ENCODE data around the gene TAC4. TPM values are rescaled to one million over a fixed set of nuclear protein-coding genes. Genes with fewer than 3 reads are reported as not detected.

The TAC4 gene
- total and polyA plus RNA-seq, 2 donors (not counting 1 experiment from before 2014, with no cell fraction given), result not detected

GRCh38 chr17:49821466-49821865, 26.4 kb downstream of the TAC4 start:
- intact Hi-C loops (cut with micrococcal nuclease), result no loop called here
- Histone ChIP-seq H3K9ac (ENCODE audit: low read length) (no peak overlapping the region), H2AFZ (ENCODE audit: insufficient read depth, low read depth, low read length, poor library complexity, severe bottlenecking) (no peak overlapping the region), H3K27me3 (replicated peaks in 1 of 4; ENCODE audit: control extremely low read depth in 1 of 4, control insufficient read depth in 3 of 4, insufficient read depth in 4 of 4, low read length in 3 of 4) (no peaks in the 10 kb centered on the region), H4K20me1 (ENCODE audit: control insufficient read depth, insufficient read depth, low read length, poor library complexity, severe bottlenecking) (peaks cover 10% of the 10 kb centered on the region), H3K4me1 (ENCODE audit: control insufficient read depth in 2 of 2, insufficient read depth in 2 of 2, low read length in 2 of 2) (no peaks in the 10 kb centered on the region), H3K79me2 (ENCODE audit: control insufficient read depth, insufficient read depth, low read length) (no peaks in the 10 kb centered on the region), H3K36me3 (replicated peaks in 1 of 2; ENCODE audit: control extremely low read depth in 1 of 2, control insufficient read depth in 1 of 2, extremely low read depth in 1 of 2, insufficient read depth in 2 of 2, low read length in 1 of 2) (peaks cover 22 to 88% of the 10 kb centered on the region in 2 experiments), H3K27ac (ENCODE audit: low read length in 2 of 2) (no peak overlapping the region), H3K4me3 (ENCODE audit: control extremely low read depth in 1 of 5, extremely low read depth in 1 of 5, insufficient read depth in 1 of 5, low read depth in 2 of 5, low read length in 4 of 5) (no peak overlapping the region), H3K4me2 (replicated peaks; ENCODE audit: low read depth, low read length, poor library complexity, severe bottlenecking) (no peak overlapping the region), H3K9me3 (ENCODE audit: control extremely low read depth in 1 of 3, control insufficient read depth in 2 of 3, insufficient read depth in 1 of 3, low read length in 2 of 3) (no peaks in the 10 kb centered on the region)
- ATAC-seq (ENCODE audit: low read depth) (no peak), DNase-seq (no peak)
- no peak for TF ChIP-seq EZH2 (IDR thresholded peaks at IDR 0.05; ENCODE audit: borderline replicate concordance, insufficient read depth, low read depth, low read length, poor library complexity, severe bottlenecking)
- no peak for TF ChIP-seq CTCF (IDR thresholded peaks at IDR 0.05)
- WGBS (ENCODE audit: insufficient coverage), result no CpG with 5 or more reads among the region's 2 CpGs
- no peaks in the 10 kb centered on the region for H3K4me1 Mint-ChIP-seq
- H3K9me3 Mint-ChIP-seq (ENCODE audit: insufficient read depth), result no peaks in the 10 kb centered on the region
- no peaks in the 10 kb centered on the region for H3K27me3 Mint-ChIP-seq
- H3K27ac Mint-ChIP-seq, result no peak overlapping the region
- CTCF ChIA-PET, result no interaction called here
- POLR2A ChIA-PET, result no interaction called here
- no peak overlapping the region for H3K4me3 Mint-ChIP-seq

GRCh38 chr17:49820773-49821172, 27.1 kb downstream of the TAC4 start:
- TF ChIP-seq CTCF (IDR thresholded peaks at IDR 0.05), result no peak
- Histone ChIP-seq H3K9ac (ENCODE audit: low read length) (no peak overlapping the region), H3K27me3 (replicated peaks in 1 of 4; ENCODE audit: control extremely low read depth in 1 of 4, control insufficient read depth in 3 of 4, insufficient read depth in 4 of 4, low read length in 3 of 4) (no peaks in the 10 kb centered on the region), H3K4me1 (ENCODE audit: control insufficient read depth in 2 of 2, insufficient read depth in 2 of 2, low read length in 2 of 2) (no peaks in the 10 kb centered on the region), H3K4me2 (replicated peaks; ENCODE audit: low read depth, low read length, poor library complexity, severe bottlenecking) (no peak overlapping the region), H3K79me2 (ENCODE audit: control insufficient read depth, insufficient read depth, low read length) (no peaks in the 10 kb centered on the region), H3K36me3 (replicated peaks in 1 of 2; ENCODE audit: control extremely low read depth in 1 of 2, control insufficient read depth in 1 of 2, extremely low read depth in 1 of 2, insufficient read depth in 2 of 2, low read length in 1 of 2) (peaks cover 23 to 88% of the 10 kb centered on the region in 2 experiments), H4K20me1 (ENCODE audit: control insufficient read depth, insufficient read depth, low read length, poor library complexity, severe bottlenecking) (peaks cover 14% of the 10 kb centered on the region), H2AFZ (ENCODE audit: insufficient read depth, low read depth, low read length, poor library complexity, severe bottlenecking) (no peak overlapping the region), H3K4me3 (ENCODE audit: control extremely low read depth in 1 of 5, extremely low read depth in 1 of 5, insufficient read depth in 1 of 5, low read depth in 2 of 5, low read length in 4 of 5) (no peak overlapping the region), H3K27ac (ENCODE audit: low read length in 2 of 2) (no peak overlapping the region), H3K9me3 (ENCODE audit: control extremely low read depth in 1 of 3, control insufficient read depth in 2 of 3, insufficient read depth in 1 of 3, low read length in 2 of 3) (no peaks in the 10 kb centered on the region)
- Mint-ChIP-seq H3K9me3 (ENCODE audit: insufficient read depth) (no peaks in the 10 kb centered on the region), H3K4me3 (no peak overlapping the region), H3K4me1 (no peaks in the 10 kb centered on the region), H3K27ac (no peak overlapping the region), H3K27me3 (no peaks in the 10 kb centered on the region)
- CTCF ChIA-PET, result no interaction called here
- POLR2A ChIA-PET, result no interaction called here
- DNase-seq (no peak), ATAC-seq (ENCODE audit: low read depth) (no peak)
- intact Hi-C loops (cut with micrococcal nuclease), result no loop called here
- WGBS (ENCODE audit: insufficient coverage), result no CpG with 5 or more reads among the region's 1 CpG

Measured in B cell (primary cell).